PC-3 (cell line): ENCODE results near the gene NCMAP.

ENCODE experiments used
- CTCF ChIP-seq: fragments of 300-600 bp; sonication (generic); conservative IDR thresholded peaks from 2 replicates; pipeline ENCODE4 v1.5.1; 2017; ENCODE audit warnings: antibody characterized with exemption, low read depth, mild to moderate bottlenecking, low read length
- EZH2 ChIP-seq: fragments of 300-600 bp; sonication (generic); IDR thresholded peaks from one replicate; pipeline ENCODE4 v1.6.1; 2017; ENCODE audit warnings: antibody characterized with exemption, mild to moderate bottlenecking, low read length; ENCODE audit not compliant: unreplicated experiment
- EZH2phosphoT487 ChIP-seq: fragments of 300-600 bp; sonication (generic); IDR thresholded peaks from 2 replicates; pipeline ENCODE4 v1.6.1; 2018; ENCODE audit warnings: mild to moderate bottlenecking, antibody characterized with exemption, low read length, borderline replicate concordance

- TF ChIP-seq CTCF (no peak), EZH2 (no peak), EZH2phosphoT487 (no peak)
Measured at GRCh38 chr1:24544239-24544638, 11.6 kb upstream of the NCMAP start.
